ENCODE measurements around the gene CDC42SE1.

Gene CDC42SE1

GRCh38 chr1:151026460-151026859, 33.0 kb downstream of the CDC42SE1 start:
- Histone ChIP-seq H3K4me3 (ENCODE audit: low read depth in 1 of 2, low read length in 2 of 2) (no peak overlapping the region), H3K36me3 (ENCODE audit: control insufficient read depth in 1 of 2, insufficient read depth in 2 of 2, low read length in 2 of 2) (peaks cover 20 to 53% of the 10 kb centered on the region in 2 donors), H3K27me3 (ENCODE audit: low read depth, low read length) (no peaks in the 10 kb centered on the region), H3K9me3 (ENCODE audit: control insufficient read depth in 1 of 2, low read length in 2 of 2) (no peaks in the 10 kb centered on the region), H3K4me1 (ENCODE audit: control insufficient read depth in 1 of 2, insufficient read depth in 2 of 2, low read length in 2 of 2) (peaks cover 0 to 7% of the 10 kb centered on the region in 2 donors), H3K27ac (ENCODE audit: low read length) (no peak overlapping the region)

DNA sequence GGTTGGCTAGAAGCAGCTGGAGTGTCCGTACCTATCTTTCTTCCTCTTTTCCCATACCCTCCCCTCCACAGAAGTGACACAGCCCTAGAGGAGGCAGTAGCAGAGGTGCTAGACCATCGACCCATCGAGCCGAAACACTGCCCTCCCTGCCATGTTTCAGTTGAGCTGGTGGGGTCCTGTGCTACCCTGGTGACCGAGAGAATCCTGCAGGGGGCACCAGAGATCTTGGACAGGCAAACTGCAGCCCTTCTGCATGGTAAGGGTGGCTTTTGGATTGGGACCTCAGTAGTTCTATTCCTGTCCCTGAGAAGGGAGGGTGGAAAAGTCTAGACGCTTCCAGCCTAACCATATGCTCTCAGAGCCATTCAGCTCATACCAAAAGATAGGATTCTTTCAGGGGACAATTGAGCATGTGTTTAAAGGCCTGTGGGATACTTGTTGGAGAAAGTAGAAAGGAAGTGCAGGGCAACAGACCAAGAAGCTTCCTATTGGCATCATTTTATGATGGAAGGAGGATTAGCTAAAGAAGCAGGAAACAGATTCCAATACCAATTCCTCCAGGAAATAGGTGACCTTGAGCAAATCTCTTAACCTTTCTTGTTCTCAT, 34.8 kb downstream of the CDC42SE1 start:
- Histone ChIP-seq H3K4me1 (ENCODE audit: control insufficient read depth in 1 of 2, insufficient read depth in 2 of 2, low read length in 2 of 2) (peaks cover 0 to 7% of the 10 kb centered on the region in 2 donors), H3K36me3 (ENCODE audit: control insufficient read depth in 1 of 2, insufficient read depth in 2 of 2, low read length in 2 of 2) (peaks cover 11 to 35% of the 10 kb centered on the region in 2 donors), H3K27ac (ENCODE audit: low read length) (no peak overlapping the region), H3K4me3 (ENCODE audit: low read depth in 1 of 2, low read length in 2 of 2) (no peak overlapping the region), H3K27me3 (ENCODE audit: low read depth, low read length) (no peaks in the 10 kb centered on the region), H3K9me3 (ENCODE audit: control insufficient read depth in 1 of 2, low read length in 2 of 2) (no peaks in the 10 kb centered on the region)

DNA sequence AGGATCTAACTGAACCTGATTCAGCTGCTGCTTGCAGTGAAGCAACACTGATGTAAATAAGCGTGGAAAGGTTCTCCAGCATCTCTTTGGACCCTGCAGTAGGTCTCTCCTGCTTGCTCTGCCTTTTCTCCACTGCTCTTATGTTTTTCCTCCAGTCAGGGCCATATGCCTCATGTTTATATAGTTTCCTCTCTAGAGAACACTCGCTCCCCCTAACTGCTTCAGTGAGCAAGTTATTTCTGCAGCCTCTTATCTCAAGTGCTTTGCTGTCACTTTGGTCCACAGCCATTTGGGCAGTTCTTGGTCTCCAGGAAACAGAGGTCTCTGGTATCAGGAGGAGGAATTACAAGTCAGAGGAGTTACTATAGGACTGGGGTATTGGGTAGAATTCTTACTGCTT, 45.9 kb downstream of the CDC42SE1 start:
- peak overlapping the region; percentile 28 for H3K27ac ChIP-seq (ENCODE audit: low read length)

GRCh38 chr1:151012684-151013471, 46.5 kb downstream of the CDC42SE1 start:
- Histone ChIP-seq H3K4me1 (ENCODE audit: control insufficient read depth in 1 of 2, insufficient read depth in 2 of 2, low read length in 2 of 2) (peaks cover 17 to 25% of the 10 kb centered on the region in 2 donors), H3K36me3 (ENCODE audit: control insufficient read depth in 1 of 2, insufficient read depth in 2 of 2, low read length in 2 of 2) (peaks cover 2 to 10% of the 10 kb centered on the region in 2 donors), H3K9me3 (ENCODE audit: control insufficient read depth in 1 of 2, low read length in 2 of 2) (no peaks in the 10 kb centered on the region), H3K27me3 (ENCODE audit: low read depth, low read length) (no peaks in the 10 kb centered on the region), H3K27ac (ENCODE audit: low read length) (peak overlapping the region; percentile 28), H3K4me3 (ENCODE audit: low read depth in 1 of 2, low read length in 2 of 2) (no peak overlapping the region)

More for the DNA sequence above, 45.9 kb downstream of the CDC42SE1 start:
- Histone ChIP-seq H3K9me3 (ENCODE audit: control insufficient read depth in 1 of 2, low read length in 2 of 2) (no peaks in the 10 kb centered on the region), H3K36me3 (ENCODE audit: control insufficient read depth in 1 of 2, insufficient read depth in 2 of 2, low read length in 2 of 2) (peaks cover 7 to 13% of the 10 kb centered on the region in 2 donors), H3K4me1 (ENCODE audit: control insufficient read depth in 1 of 2, insufficient read depth in 2 of 2, low read length in 2 of 2) (peaks cover 15 to 25% of the 10 kb centered on the region in 2 donors), H3K4me3 (ENCODE audit: low read depth in 1 of 2, low read length in 2 of 2) (no peak overlapping the region), H3K27me3 (ENCODE audit: low read depth, low read length) (no peaks in the 10 kb centered on the region)

GRCh38 chr1:151011154-151011850, 48.1 kb downstream of the CDC42SE1 start:
- Histone ChIP-seq H3K4me3 (ENCODE audit: low read depth in 1 of 2, low read length in 2 of 2) (no peak overlapping the region), H3K36me3 (ENCODE audit: control insufficient read depth in 1 of 2, insufficient read depth in 2 of 2, low read length in 2 of 2) (peaks cover 0 to 7% of the 10 kb centered on the region in 2 donors), H3K4me1 (ENCODE audit: control insufficient read depth in 1 of 2, insufficient read depth in 2 of 2, low read length in 2 of 2) (peaks cover 24 to 38% of the 10 kb centered on the region in 2 donors), H3K9me3 (ENCODE audit: control insufficient read depth in 1 of 2, low read length in 2 of 2) (no peaks in the 10 kb centered on the region), H3K27ac (ENCODE audit: low read length) (peak overlapping the region; percentile 39), H3K27me3 (ENCODE audit: low read depth, low read length) (no peaks in the 10 kb centered on the region)

GRCh38 chr1:151010346-151010726, 49.1 kb downstream of the CDC42SE1 start:
- Histone ChIP-seq H3K4me1 (ENCODE audit: control insufficient read depth in 1 of 2, insufficient read depth in 2 of 2, low read length in 2 of 2) (peaks cover 27 to 39% of the 10 kb centered on the region in 2 donors), H3K9me3 (ENCODE audit: control insufficient read depth in 1 of 2, low read length in 2 of 2) (no peaks in the 10 kb centered on the region), H3K27me3 (ENCODE audit: low read depth, low read length) (no peaks in the 10 kb centered on the region), H3K27ac (ENCODE audit: low read length) (no peak overlapping the region), H3K4me3 (ENCODE audit: low read depth in 1 of 2, low read length in 2 of 2) (no peak overlapping the region), H3K36me3 (ENCODE audit: control insufficient read depth in 1 of 2, insufficient read depth in 2 of 2, low read length in 2 of 2) (peaks cover 0 to 7% of the 10 kb centered on the region in 2 donors)

- Histone ChIP-seq H3K4me3 (ENCODE audit: low read depth in 1 of 2, low read length in 2 of 2) (peak overlapping the region in 1 of 2 donors; percentile 78), H3K9me3 (ENCODE audit: control insufficient read depth in 1 of 2, low read length in 2 of 2) (no peaks in the 10 kb centered on the region), H3K36me3 (ENCODE audit: control insufficient read depth in 1 of 2, insufficient read depth in 2 of 2, low read length in 2 of 2) (peaks cover 0 to 7% of the 10 kb centered on the region in 2 donors), H3K27ac (ENCODE audit: low read length) (peak overlapping the region; percentile 95), H3K4me1 (ENCODE audit: control insufficient read depth in 1 of 2, insufficient read depth in 2 of 2, low read length in 2 of 2) (peaks cover 27 to 45% of the 10 kb centered on the region in 2 donors), H3K27me3 (ENCODE audit: low read depth, low read length) (no peaks in the 10 kb centered on the region)
Observed at GRCh38 chr1:151009674-151010345, 49.6 kb downstream of the CDC42SE1 start.

DNA sequence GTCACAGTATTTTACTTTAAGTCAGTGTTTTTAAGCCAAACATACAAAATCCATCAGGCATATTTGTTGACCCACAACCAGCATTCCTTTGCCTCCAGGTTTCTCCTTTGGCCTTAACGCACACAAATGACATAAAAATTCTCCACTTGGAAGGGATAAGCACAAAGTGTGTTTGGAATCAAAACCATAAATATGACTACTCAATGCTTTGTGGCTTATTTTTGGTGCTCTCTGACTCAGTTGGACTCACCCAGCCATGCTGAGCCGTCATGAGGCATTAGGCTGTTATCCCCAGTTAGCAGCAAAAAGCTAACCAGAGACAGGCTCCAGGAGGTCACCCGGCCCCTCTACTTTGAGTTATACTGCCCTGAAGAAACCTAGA, 50.2 kb downstream of the CDC42SE1 start:
- H3K27ac ChIP-seq (ENCODE audit: low read length): peak overlapping the region; percentile 95
- peaks cover 0 to 7% of the 10 kb centered on the region in 2 donors for H3K36me3 ChIP-seq (ENCODE audit: control insufficient read depth in 1 of 2, insufficient read depth in 2 of 2, low read length in 2 of 2)
- H3K4me3 ChIP-seq (ENCODE audit: low read depth in 1 of 2, low read length in 2 of 2): peak overlapping the region; percentile 78 to 88
- no peaks in the 10 kb centered on the region for H3K27me3 ChIP-seq (ENCODE audit: low read depth, low read length)
- no peaks in the 10 kb centered on the region for H3K9me3 ChIP-seq (ENCODE audit: control insufficient read depth in 1 of 2, low read length in 2 of 2)
- peaks cover 27 to 48% of the 10 kb centered on the region in 2 donors for H3K4me1 ChIP-seq (ENCODE audit: control insufficient read depth in 1 of 2, insufficient read depth in 2 of 2, low read length in 2 of 2)

DNA sequence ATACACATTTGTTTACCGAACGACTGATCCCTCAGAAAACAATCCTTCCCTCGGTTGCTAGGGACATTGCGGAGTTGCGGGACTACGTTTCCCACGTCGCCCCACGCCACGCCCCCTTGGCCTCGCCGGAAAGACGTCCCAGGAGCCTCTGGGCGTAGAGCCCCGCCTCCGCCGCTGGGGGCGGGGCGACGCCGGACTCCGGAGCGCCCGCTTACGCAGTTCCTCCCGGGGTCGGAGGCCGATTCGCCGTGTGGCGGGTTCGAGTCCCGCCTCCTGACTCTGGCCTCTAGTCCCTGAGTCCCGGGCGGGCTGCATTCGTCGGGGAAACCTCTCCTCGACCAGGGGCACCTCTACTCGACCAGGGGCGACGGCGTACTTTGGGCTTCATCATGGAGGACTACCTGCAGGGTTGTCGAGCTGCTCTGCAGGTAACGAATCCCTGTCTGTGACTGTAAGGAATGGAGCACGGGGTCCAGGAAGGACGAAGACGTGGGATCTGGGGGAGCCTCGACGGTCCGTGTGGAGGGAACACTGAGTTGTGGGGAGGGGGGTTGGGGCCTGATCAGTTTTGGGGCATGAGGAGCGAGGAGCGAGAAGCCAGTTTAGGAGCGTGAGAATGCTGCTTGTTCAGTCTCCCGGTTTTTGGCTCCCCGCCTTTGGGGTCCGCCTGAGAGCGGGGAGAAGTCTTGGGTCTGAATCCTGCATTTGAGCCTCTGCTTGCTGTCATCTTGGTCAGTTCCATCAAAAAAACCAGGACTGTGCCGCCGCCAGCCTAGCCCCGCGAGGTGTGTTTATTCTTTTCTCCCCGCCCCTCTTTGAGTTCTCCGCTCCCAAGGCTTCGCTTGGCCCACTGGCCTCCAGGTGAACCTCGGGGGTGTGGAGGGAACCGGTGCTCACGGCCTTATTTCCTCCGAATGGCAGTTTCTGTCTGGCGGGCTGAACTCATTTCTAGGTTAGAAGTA, 50.9 kb downstream of the CDC42SE1 start, which contains the start of gene PRUNE1:
Gene PRUNE1, plus strand, starts transcription at position 206 of the 962 bp plus-strand sequence. Its CDS starts 184 bp downstream, at position 390.
- peaks cover 24 to 51% of the 10 kb centered on the region in 2 donors for H3K4me1 ChIP-seq (ENCODE audit: control insufficient read depth in 1 of 2, insufficient read depth in 2 of 2, low read length in 2 of 2)
- H3K27me3 ChIP-seq (ENCODE audit: low read depth, low read length): no peaks in the 10 kb centered on the region
- H3K4me3 ChIP-seq (ENCODE audit: low read depth in 1 of 2, low read length in 2 of 2): peak within 1 kb of the TSS; percentile 78 to 88
- no peaks in the 10 kb centered on the region for H3K9me3 ChIP-seq (ENCODE audit: control insufficient read depth in 1 of 2, low read length in 2 of 2)
- H3K36me3 ChIP-seq (ENCODE audit: control insufficient read depth in 1 of 2, insufficient read depth in 2 of 2, low read length in 2 of 2): peaks cover 0 to 7% of the 10 kb centered on the region in 2 donors
- H3K27ac ChIP-seq (ENCODE audit: low read length): peak within 1 kb of the TSS; percentile 95

- H3K4me3 ChIP-seq (ENCODE audit: low read depth in 1 of 2, low read length in 2 of 2): peak overlapping the region; percentile 78 to 88
Observed at GRCh38 chr1:151007853-151008243, 51.6 kb downstream of the CDC42SE1 start.

More at GRCh38 chr1:151007853-151008243, 51.6 kb downstream of the CDC42SE1 start:
- Histone ChIP-seq H3K4me1 (ENCODE audit: control insufficient read depth in 1 of 2, insufficient read depth in 2 of 2, low read length in 2 of 2) (peaks cover 22 to 54% of the 10 kb centered on the region in 2 donors), H3K27ac (ENCODE audit: low read length) (peak overlapping the region; percentile 95), H3K9me3 (ENCODE audit: control insufficient read depth in 1 of 2, low read length in 2 of 2) (no peaks in the 10 kb centered on the region), H3K36me3 (ENCODE audit: control insufficient read depth in 1 of 2, insufficient read depth in 2 of 2, low read length in 2 of 2) (peaks cover 0 to 7% of the 10 kb centered on the region in 2 donors), H3K27me3 (ENCODE audit: low read depth, low read length) (no peaks in the 10 kb centered on the region)

All from muscle layer of duodenum (tissue), 2 donors.